SK-N-SH treated with all-trans-retinoic acid at 6 μM for 48 hours (cell line): ENCODE results near the gene LIG1.

Experiments
- ATAC-seq: fragments of 200-7000 bp; cut with Tn5 transposase; 3 replicates; pipeline ENCODE4 v1.9.1; 2020; ENCODE audit warnings: mild to moderate bottlenecking, moderate library complexity
- ARNTL ChIP-seq: fragments of 450-650 bp; formaldehyde crosslinking; IDR thresholded peaks from 2 replicates; pipeline ENCODE4 v1.5.0; 2020; ENCODE audit warnings: low read depth, mild to moderate bottlenecking, moderate library complexity, borderline replicate concordance
- BACH2 ChIP-seq: fragments of 250-450 bp; sonication (Bioruptor Pico); IDR thresholded peaks from 2 replicates; pipeline ENCODE4 v1.9.0; 2021; ENCODE audit warnings: mild to moderate bottlenecking, borderline replicate concordance
- CREB5 ChIP-seq: fragments of 250-450 bp; sonication (Bioruptor Pico); IDR thresholded peaks from 2 replicates; pipeline ENCODE4 v1.5.1; 2020; ENCODE audit warnings: low read depth, mild to moderate bottlenecking, moderate library complexity
- CSDC2 ChIP-seq: fragments of 250-450 bp; sonication (Bioruptor Pico); IDR thresholded peaks from 2 replicates; pipeline ENCODE4 v1.5.0; 2020; ENCODE audit warnings: mild to moderate bottlenecking, moderate library complexity
- ESRRG ChIP-seq: fragments of 250-450 bp; sonication (Bioruptor Pico); IDR thresholded peaks from 2 replicates; pipeline ENCODE4 v1.6.1; 2021; ENCODE audit warnings: mild to moderate bottlenecking
- ISL1 ChIP-seq: fragments of 250-450 bp; sonication (Bioruptor Pico); IDR thresholded peaks from 2 replicates; pipeline ENCODE4 v2.1.2; 2022; ENCODE audit warnings: mild to moderate bottlenecking, moderate library complexity
- PPARA ChIP-seq: fragments of 250-450 bp; sonication (Bioruptor Pico); IDR thresholded peaks from 2 replicates; pipeline ENCODE4 v1.5.0; 2020; ENCODE audit warnings: mild to moderate bottlenecking, borderline replicate concordance
- RARB ChIP-seq: fragments of 250-450 bp; sonication (Bioruptor Pico); IDR thresholded peaks from 2 replicates; pipeline ENCODE4 v1.8.0; 2021; ENCODE audit warnings: mild to moderate bottlenecking, moderate library complexity
- SNAI2 ChIP-seq: fragments of 250-450 bp; sonication (Bioruptor Pico); IDR thresholded peaks from 2 replicates; pipeline ENCODE4 v1.5.0; 2020; ENCODE audit warnings: mild to moderate bottlenecking, moderate library complexity
- TCF4 ChIP-seq: fragments of 250-450 bp; sonication (Bioruptor Pico); IDR thresholded peaks from 2 replicates; pipeline ENCODE4 v1.8.0; 2021; ENCODE audit warnings: mild to moderate bottlenecking, moderate library complexity, borderline replicate concordance
- TOX ChIP-seq: fragments of 250-450 bp; sonication (Bioruptor Pico); IDR thresholded peaks from 2 replicates; pipeline ENCODE4 v1.8.0; 2021; ENCODE audit warnings: mild to moderate bottlenecking, moderate library complexity, borderline replicate concordance
- ZC3H10 ChIP-seq: fragments of 250-450 bp; sonication (Bioruptor Pico); IDR thresholded peaks from 2 replicates; pipeline ENCODE4 v1.5.1; 2021; ENCODE audit warnings: mild to moderate bottlenecking, moderate library complexity
- ZFP3 ChIP-seq: fragments of 250-450 bp; sonication (Bioruptor Pico); IDR thresholded peaks from 2 replicates; pipeline ENCODE4 v1.5.0; 2020; ENCODE audit warnings: mild to moderate bottlenecking, moderate library complexity
- ZFP30 ChIP-seq: fragments of 450-650 bp; formaldehyde crosslinking; IDR thresholded peaks from 2 replicates; pipeline ENCODE4 v1.5.0; 2022; ENCODE audit warnings: mild to moderate bottlenecking, moderate library complexity
- ZNF565 ChIP-seq: fragments of 450-650 bp; formaldehyde crosslinking; conservative IDR thresholded peaks from 2 replicates; pipeline ENCODE4 v1.5.0; 2020; ENCODE audit warnings: low read depth, mild to moderate bottlenecking, moderate library complexity
- ZNF70 ChIP-seq: fragments of 450-650 bp; formaldehyde crosslinking; IDR thresholded peaks from 2 replicates; pipeline ENCODE4 v1.5.0; 2020; ENCODE audit warnings: mild to moderate bottlenecking, moderate library complexity
- ZNF8 ChIP-seq: fragments of 450-650 bp; formaldehyde crosslinking; IDR thresholded peaks from 2 replicates; pipeline ENCODE4 v1.5.0; 2020; ENCODE audit warnings: mild to moderate bottlenecking, moderate library complexity
- TF ChIP-seq, protein P1 (sequence below): fragments of 250-450 bp; sonication (Bioruptor Pico); IDR thresholded peaks from 2 replicates; pipeline ENCODE4 v1.5.1; 2021; ENCODE audit warnings: mild to moderate bottlenecking, moderate library complexity
- TF ChIP-seq, protein P2 (sequence below): fragments of 250-450 bp; sonication (Bioruptor Pico); IDR thresholded peaks from 2 replicates; pipeline ENCODE4 v1.5.0; 2020; ENCODE audit warnings: mild to moderate bottlenecking, moderate library complexity
- TF ChIP-seq, protein P3 (sequence below): fragments of 250-450 bp; sonication (Bioruptor Pico); IDR thresholded peaks from 2 replicates; pipeline ENCODE4 v1.8.0; 2021; ENCODE audit warnings: low read depth, mild to moderate bottlenecking, moderate library complexity, borderline replicate concordance

LIG1 gene

DNA sequence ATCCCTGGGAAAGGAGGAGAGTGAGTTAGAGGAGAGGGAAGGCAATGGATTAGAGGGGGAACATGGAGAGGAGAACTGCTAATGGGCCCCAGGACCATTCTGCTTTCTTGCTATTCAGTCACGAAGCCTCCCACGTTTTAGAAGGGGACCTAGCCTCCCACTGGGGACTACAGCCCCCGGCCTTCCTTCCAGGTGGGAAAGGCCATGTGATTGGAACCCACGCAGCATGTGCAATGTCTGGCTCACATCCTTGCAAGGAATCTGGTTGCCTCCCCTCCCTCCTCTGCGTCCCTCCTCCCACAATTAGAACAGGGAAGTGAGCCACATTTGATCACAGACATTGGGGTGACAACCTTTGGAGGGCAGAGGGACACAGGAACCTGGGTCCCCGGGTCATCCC lies 37.0 kb downstream of the LIG1 start:
- no peak for ATAC-seq
- TF ChIP-seq ZNF565, result no peak
- TF ChIP-seq, protein P1, sequence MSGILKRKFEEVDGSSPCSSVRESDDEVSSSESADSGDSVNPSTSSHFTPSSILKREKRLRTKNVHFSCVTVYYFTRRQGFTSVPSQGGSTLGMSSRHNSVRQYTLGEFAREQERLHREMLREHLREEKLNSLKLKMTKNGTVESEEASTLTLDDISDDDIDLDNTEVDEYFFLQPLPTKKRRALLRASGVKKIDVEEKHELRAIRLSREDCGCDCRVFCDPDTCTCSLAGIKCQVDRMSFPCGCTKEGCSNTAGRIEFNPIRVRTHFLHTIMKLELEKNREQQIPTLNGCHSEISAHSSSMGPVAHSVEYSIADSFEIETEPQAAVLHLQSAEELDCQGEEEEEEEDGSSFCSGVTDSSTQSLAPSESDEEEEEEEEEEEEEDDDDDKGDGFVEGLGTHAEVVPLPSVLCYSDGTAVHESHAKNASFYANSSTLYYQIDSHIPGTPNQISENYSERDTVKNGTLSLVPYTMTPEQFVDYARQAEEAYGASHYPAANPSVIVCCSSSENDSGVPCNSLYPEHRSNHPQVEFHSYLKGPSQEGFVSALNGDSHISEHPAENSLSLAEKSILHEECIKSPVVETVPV (CRISPR knock-in tag), result no peak
- no peak for TF ChIP-seq CREB5 (CRISPR knock-in tag)
- TF ChIP-seq BACH2, result no peak
- TF ChIP-seq, protein P2, sequence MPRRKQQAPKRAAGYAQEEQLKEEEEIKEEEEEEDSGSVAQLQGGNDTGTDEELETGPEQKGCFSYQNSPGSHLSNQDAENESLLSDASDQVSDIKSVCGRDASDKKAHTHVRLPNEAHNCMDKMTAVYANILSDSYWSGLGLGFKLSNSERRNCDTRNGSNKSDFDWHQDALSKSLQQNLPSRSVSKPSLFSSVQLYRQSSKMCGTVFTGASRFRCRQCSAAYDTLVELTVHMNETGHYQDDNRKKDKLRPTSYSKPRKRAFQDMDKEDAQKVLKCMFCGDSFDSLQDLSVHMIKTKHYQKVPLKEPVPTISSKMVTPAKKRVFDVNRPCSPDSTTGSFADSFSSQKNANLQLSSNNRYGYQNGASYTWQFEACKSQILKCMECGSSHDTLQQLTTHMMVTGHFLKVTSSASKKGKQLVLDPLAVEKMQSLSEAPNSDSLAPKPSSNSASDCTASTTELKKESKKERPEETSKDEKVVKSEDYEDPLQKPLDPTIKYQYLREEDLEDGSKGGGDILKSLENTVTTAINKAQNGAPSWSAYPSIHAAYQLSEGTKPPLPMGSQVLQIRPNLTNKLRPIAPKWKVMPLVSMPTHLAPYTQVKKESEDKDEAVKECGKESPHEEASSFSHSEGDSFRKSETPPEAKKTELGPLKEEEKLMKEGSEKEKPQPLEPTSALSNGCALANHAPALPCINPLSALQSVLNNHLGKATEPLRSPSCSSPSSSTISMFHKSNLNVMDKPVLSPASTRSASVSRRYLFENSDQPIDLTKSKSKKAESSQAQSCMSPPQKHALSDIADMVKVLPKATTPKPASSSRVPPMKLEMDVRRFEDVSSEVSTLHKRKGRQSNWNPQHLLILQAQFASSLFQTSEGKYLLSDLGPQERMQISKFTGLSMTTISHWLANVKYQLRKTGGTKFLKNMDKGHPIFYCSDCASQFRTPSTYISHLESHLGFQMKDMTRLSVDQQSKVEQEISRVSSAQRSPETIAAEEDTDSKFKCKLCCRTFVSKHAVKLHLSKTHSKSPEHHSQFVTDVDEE (CRISPR knock-in tag), result no peak
- no peak for TF ChIP-seq RARB
- no peak for TF ChIP-seq TCF4 (CRISPR knock-in tag)
- TF ChIP-seq ZNF70, result no peak
- TF ChIP-seq ZFP30 (CRISPR knock-in tag), result no peak
- no peak for TF ChIP-seq ZFP3 (CRISPR knock-in tag)
- TF ChIP-seq PPARA (CRISPR knock-in tag), result no peak

GRCh38 chr19:48127561-48127960 lies 42.6 kb downstream of the LIG1 start:
- no peak for ATAC-seq
- TF ChIP-seq ISL1 (CRISPR knock-in tag) (no peak), ZNF70 (no peak), ARNTL (CRISPR knock-in tag) (no peak), ZFP30 (CRISPR knock-in tag) (no peak), ZC3H10 (CRISPR knock-in tag) (no peak), BACH2 (no peak), CSDC2 (CRISPR knock-in tag) (no peak), TCF4 (CRISPR knock-in tag) (no peak), RARB (no peak), ESRRG (CRISPR knock-in tag) (no peak), TOX (CRISPR knock-in tag) (no peak)
- TF ChIP-seq, protein P2 (CRISPR knock-in tag), result no peak

DNA sequence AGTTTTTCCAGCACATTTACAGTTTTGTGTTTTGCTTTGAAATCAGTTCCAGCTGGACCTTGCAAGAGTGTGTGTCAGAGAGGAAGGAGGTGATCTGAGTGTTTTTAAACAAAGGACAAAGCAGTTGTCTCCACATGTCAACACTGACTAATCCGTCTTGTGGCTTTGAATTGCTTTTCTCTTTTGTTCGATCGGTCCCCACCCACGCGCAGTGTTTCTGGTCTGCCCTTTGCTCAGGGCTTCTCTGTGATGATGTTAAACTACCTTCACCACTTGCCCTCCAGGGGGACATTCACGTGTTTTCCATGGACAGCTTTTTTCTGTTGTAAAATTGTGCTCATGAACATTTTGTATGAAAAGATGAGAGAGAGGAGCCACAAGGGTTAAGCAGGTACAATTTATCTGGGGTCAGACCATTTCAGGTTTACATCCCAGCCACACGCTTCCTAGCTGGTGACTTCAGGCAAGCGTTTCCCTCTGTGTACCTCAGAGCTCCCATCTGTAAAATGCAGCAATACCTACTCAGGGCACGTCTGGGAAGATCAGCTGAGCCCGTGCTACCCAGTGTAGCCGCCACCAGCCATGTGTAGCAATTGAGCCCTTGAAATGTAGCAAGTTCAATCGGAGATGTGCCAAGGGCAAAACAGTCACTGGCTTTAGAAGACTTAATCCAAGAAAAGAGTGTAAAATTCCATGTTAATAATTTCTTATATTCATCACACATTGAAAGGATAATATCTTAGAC lies 46.1 kb downstream of the LIG1 start:
- ATAC-seq, result no peak
- TF ChIP-seq, protein P2 (CRISPR knock-in tag), result no peak
- no peak for TF ChIP-seq PPARA (CRISPR knock-in tag)
- TF ChIP-seq ARNTL (CRISPR knock-in tag), result no peak
- TF ChIP-seq, protein P3, sequence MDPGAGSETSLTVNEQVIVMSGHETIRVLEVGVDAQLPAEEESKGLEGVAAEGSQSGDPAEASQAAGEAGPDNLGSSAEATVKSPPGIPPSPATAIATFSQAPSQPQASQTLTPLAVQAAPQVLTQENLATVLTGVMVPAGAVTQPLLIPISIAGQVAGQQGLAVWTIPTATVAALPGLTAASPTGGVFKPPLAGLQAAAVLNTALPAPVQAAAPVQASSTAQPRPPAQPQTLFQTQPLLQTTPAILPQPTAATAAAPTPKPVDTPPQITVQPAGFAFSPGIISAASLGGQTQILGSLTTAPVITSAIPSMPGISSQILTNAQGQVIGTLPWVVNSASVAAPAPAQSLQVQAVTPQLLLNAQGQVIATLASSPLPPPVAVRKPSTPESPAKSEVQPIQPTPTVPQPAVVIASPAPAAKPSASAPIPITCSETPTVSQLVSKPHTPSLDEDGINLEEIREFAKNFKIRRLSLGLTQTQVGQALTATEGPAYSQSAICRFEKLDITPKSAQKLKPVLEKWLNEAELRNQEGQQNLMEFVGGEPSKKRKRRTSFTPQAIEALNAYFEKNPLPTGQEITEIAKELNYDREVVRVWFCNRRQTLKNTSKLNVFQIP (CRISPR knock-in tag), result no peak
- TF ChIP-seq ZNF70, result no peak
- TF ChIP-seq, protein P1 (CRISPR knock-in tag), result no peak
- TF ChIP-seq RARB, result no peak
- no peak for TF ChIP-seq BACH2
- no peak for TF ChIP-seq TCF4 (CRISPR knock-in tag)
- no peak for TF ChIP-seq ZNF565
- TF ChIP-seq SNAI2 (CRISPR knock-in tag), result no peak
- TF ChIP-seq ZNF8 (CRISPR knock-in tag), result no peak
- no peak for TF ChIP-seq ZFP30 (CRISPR knock-in tag)
